NCI-H2029 treated with DMSO at 0.1 percent for 48 hours (cell line): Measurements from ENCODE around the gene CPNE4.
"Not testable (repeated sequence)": the region's sequence is repeated elsewhere in the genome, so short reads cannot be mapped to it uniquely, and the experiment has no call there.

Source experiments
- DNase-seq: peaks from one replicate; lab custom pipeline; 2025; lab: John Stamatoyannopoulos, UW

CPNE4 gene

DNA sequence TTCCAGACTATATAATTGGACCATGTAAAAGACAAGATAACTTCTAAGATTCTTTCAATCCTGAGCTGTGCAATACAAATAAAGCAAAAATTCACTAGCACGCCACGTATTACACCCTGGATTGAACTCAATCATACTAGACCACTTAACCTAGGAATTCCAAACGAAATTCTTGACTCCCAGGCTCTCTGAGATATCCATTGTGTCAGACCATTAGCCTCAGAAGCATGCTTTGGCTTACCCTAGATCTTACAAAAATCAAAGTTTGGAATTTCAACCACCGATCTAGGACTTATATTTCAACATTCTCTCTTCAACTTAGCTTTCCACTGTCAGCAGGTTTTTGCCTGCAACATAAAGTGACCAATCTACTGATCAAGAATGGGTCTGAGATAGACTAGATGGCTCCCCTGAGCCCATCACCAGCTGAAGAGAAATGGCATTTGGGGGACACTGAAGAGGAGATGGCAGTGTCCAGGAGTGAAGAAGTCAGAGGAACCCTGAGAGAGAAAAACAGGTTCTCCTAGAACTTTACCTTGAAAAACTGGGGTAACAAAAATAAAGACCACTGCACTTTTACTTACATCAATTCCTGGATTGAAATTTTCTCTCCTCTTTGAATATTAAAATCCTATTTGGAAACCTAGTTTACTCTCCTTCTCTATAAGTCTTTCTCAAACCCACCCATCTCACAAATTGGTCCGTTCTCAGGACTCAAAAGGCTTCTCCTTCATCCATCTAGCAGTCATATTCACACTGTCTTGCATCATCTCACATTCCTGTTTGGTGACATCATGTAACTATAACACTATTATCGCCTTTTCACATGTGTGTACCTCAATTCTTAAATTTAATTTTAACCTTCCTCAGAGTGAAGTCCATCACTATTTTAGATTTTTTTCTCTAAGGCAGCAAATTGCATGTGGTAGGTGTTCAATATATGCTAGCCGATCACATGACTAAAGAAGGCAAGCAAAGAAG, 18.5 kb downstream of the CPNE4 start:
- no peak for DNase-seq

DNA sequence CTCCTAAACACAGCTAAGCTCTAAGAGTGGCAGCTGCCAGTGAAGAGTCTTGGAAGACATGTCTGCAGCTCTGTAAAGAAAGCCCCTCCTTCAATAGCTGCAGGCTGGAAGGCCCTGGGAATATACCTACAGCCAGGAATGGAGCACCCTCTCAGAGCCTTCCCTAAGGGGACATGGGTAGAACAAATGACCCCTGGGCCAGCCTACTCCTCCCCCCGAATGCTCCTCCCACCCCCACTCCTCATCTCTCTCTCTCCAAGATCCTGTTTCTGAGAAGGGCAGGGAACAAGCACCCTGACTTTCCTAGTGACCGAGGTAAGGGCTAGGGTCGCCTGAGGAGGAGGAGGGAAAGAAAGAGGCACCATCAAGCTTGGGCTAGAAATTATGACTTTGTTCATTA, 20.7 kb downstream of the CPNE4 start:
- DNase-seq = no peak

DNA sequence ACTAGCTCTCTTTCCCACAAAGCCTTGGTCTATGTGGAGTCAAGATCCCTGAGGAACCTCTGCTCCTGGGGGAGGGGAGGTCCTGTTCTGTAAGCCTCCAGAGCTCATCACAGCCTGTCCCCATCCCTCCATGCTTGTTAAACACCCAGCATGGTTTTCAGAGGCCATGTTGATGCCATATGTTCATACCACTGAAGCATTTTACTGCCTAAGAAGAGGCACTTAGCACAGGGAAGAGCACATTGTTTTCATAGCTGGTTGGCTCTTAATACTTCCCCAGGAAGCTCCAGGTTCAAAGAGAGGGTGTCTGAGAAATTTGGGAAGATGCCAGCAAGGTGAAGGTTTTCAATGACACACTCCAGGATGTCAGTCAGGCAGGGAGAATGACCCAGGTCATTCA, 25.6 kb downstream of the CPNE4 start:
- peak; percentile 29 for DNase-seq

DNA sequence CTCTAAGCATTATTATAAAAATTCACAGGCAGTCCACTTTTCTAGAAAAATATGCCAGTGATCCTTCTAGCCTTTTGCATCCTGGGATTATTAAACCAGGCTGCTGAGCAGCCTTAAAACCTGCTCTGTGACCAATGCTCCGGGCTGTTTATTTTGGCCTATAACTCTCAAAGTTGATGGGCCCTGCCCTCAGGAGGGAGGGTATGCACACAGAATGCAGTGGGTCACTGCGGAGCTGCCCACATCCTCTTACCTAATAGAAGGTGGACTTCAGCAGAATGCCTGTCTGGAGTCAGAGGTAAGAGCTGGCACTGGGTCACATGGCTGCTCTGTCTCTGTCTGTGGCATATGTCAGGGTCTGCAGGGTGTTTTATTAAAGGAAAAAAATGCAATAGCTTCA, 26.0 kb downstream of the CPNE4 start:
- no peak for DNase-seq

DNA sequence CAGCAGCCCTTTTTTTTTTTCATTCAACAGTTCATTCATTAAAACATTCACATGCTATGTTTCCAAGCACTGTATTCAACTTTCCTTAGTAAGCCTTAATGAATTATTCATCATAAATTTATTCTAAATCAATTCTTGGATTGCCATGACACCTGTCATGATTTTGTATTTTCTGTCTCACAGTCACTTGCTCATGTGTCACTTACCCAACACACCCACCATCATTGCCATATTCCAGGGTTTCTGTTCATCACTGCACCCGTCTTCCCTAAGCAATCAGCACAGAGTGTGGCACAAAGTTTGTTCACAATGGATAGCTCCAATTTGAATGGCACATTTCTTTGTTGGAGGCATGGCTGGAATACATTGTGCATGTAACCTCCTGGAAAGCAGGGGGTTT, 27.2 kb downstream of the CPNE4 start:
- DNase-seq = no peak

GRCh38 chr3:132006605-132007204, 28.1 kb downstream of the CPNE4 start:
- no peak for DNase-seq

GRCh38 chr3:132004571-132004970, 30.2 kb downstream of the CPNE4 start:
- no peak for DNase-seq

DNA sequence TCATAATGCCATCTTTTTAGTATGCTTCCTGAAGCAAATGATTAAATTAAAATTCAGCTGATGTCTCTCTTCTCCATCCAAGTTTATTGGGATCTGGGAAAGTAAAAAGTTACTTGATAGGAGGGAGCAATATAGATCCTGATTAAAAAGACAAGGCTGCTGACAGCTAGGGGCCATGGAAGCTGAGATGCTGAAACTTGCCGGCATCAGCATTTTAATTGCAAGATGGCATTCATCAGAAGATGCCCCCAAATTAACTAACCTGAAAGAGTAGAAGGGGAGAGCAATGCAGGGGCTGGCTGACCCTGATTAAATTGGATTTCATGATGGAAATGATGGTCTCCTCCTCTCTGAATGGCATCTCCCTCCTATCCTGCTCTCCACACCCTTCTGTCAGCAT, 31.1 kb downstream of the CPNE4 start:
- no peak for DNase-seq

DNA sequence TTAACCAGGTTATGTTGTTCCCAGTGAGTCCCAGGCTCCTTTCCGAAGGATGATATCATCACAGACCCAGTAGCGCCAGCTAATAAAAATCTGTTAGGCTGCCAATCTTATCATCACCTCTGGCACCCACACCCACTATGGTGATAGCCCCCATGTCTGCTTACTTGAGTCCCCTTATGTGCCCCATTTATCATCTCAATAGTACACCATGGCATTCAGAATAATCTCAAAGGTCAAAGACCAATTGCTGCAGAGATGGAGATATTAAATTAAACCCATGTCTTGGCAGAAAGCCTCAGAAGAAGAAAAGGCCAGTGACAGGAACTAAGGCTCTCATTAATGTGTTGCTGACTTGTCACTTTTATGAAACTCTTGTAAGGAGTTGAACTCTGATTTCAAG, 32.8 kb downstream of the CPNE4 start:
- DNase-seq = no peak

GRCh38 chr3:132001036-132001435, 33.8 kb downstream of the CPNE4 start:
- no peak for DNase-seq

- DNase-seq = no peak
Measured at GRCh38 chr3:131998027-131998426, 36.8 kb downstream of the CPNE4 start.

GRCh38 chr3:131995891-131996290, 38.9 kb downstream of the CPNE4 start:
- no peak for DNase-seq

- DNase-seq = no peak
Measured at GRCh38 chr3:131989318-131989717, 45.5 kb downstream of the CPNE4 start.

DNA sequence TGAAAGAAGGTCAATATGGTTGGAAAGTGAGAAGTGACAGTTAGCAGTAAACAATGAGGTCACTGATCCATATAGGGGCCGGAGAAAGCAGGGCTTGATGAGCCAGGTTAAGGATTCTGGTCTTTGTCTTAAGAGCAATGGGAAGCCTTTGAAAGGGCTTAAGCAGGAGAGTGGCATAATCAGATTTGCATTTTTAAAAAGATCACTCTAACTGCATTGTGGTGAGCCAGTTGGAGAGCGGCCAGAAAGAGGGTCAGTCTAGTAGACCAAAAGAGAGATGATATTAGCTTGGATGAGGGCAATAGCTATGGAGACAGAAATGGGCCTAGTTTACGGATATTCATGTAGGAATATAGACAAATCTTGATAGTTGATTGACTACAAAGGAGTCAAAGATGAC, 46.6 kb downstream of the CPNE4 start:
- DNase-seq = no peak

- DNase-seq = no peak
Measured at GRCh38 chr3:131983689-131984088, 51.1 kb downstream of the CPNE4 start.

GRCh38 chr3:131981323-131981722, 53.5 kb downstream of the CPNE4 start:
- no peak for DNase-seq

DNA sequence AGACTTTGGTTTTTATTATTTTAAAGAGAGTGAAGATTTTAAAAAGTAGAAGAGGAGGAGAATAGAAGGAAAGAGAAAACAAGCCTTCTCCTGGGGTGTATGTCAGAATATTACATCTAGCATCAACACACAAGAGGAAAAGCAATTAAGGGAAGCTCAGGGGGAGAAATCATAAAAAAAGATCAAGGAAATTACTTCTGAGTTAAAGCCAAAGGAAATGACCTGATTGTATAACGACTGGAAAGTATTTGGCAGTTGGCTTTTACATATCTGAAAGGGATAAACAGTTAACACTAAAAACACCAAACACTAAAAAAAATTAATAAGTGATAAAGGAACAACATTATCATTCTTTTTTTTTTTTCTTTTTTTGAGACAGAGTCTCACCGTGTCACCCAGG, 58.4 kb downstream of the CPNE4 start:
- DNase-seq = no peak

GRCh38 chr3:131975047-131975446, 59.8 kb downstream of the CPNE4 start:
- DNase-seq = no peak

DNA sequence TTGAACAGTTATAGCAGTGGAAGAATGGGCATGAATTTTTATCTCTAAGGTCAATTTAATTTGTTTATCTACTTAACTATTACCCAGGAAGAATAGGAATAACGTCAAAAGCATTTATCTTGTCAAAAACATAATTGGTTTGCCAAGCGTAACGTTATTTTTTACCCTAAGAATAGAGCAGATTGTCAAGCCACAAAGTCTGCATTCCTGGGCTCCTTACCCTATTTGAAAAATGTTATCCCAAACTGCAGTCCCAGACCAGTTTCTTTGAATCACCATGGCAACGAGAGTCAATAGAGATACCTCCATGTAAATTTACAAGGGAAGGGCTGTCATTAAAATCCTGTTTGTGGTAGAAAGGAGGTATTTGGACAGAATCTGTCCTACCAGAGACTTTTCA, 61.1 kb downstream of the CPNE4 start:
- no peak for DNase-seq

DNA sequence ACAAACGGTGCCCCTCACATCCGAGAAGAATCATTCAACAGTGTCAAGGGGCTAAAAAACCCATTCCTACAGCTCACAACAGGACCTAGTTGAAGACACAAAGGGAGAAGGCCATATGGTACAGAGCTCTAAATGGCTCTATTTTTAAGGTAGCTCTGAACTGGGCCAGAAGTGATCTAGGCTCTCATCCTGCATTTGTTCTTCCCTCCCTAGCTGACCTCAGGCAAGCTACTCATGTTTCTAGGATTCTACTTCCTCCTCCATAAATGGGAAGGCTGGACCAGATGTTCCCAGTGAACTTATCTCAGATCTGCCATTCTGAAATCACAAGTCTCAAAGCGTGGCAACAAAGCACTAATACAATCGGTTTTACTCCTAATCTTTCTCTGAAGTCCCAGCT, 62.3 kb downstream of the CPNE4 start:
- DNase-seq = no peak

GRCh38 chr3:131972091-131972490, 62.7 kb downstream of the CPNE4 start:
- no peak for DNase-seq

DNA sequence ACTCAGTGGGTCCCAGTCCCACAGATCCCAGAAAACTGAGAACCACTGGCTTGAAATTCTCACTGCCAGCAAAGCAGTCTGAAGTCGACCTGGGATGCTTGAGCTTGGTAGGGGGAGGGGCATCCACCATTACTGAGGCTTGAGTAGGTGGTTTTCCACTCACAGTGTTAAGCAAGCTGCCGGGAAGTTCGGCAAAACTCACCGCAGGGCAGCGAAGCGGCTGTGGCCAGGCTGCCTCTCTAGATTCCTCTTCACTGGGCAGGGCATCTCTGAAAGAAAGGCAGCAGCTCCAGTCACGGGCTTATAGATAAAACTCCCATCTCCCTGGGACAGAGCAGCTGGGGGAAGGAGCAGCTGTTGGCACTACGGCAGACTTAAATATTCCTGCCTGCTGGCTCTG, 71.4 kb downstream of the CPNE4 start:
- DNase-seq = not testable (repeated sequence)

DNA sequence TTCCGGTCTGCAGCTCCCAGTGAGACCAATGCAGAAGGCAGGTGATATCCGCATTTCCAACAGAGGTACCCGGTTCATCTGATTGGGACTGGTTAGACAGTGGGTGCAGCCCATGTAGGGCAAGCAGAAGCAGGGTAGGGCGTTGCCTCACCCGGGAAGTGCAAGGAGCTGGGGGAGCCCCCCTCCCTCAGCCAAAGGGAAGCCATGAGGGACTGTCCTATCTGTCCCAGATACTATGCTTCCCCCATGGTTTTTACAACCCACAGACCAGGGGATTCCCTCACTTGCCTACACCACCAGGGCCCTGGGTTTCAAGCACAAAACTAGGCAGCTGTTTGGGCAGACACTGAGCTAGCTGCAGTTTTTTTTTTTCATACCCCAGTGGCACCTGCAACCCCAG, 71.8 kb downstream of the CPNE4 start:
- no peak for DNase-seq

DNA sequence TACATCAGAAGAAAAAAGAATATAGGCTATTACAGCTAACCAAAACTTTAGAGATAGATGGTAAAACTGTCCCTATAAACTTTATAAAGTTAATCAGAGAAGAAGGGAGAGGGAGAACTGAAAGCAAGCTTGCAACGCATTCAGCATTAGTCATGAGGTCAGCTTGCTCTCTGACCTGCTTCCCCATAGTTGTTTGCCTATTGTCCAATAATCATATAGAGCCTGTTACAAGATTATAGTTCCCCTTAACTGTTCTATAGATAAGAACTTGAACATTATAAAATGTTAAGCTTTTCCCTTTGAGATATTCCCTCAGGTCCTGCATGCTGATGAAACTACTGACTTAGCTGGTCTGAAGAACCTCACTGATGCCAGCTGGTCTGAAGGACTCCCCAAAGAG, 74.5 kb downstream of the CPNE4 start:
- no peak for DNase-seq
